Mucosa of rectum (tissue), 2 donors: ENCODE measurements around the gene KLHL1.
"Not testable (repeated sequence)": the region's sequence is repeated elsewhere in the genome, so short reads cannot be mapped to it uniquely, and the experiment has no call there.

Experiments
- H3K27ac ChIP-seq, 2 donors: one replicate each; pipeline ENCODE4 v1.7.0; 2013; ENCODE audit warnings: inconsistent platforms in 2 of 2, low read depth in 2 of 2, low read length in 2 of 2
- H3K27me3 ChIP-seq, 2 donors: one replicate each; pipeline ENCODE4 v1.7.0; 2013; ENCODE audit warnings: low read length in 2 of 2; ENCODE audit not compliant: control insufficient read depth in 2 of 2, insufficient read depth in 2 of 2
- H3K36me3 ChIP-seq, 2 donors: one replicate each; pipeline ENCODE4 v1.7.0; 2013; ENCODE audit warnings: low read length in 2 of 2; ENCODE audit not compliant: control insufficient read depth in 2 of 2, insufficient read depth in 2 of 2
- H3K4me1 ChIP-seq, 2 donors: one replicate each; pipeline ENCODE4 v1.7.0; 2013; ENCODE audit warnings: low read length in 2 of 2, mild to moderate bottlenecking in 1 of 2; ENCODE audit not compliant: control insufficient read depth in 2 of 2, insufficient read depth in 2 of 2
- H3K4me3 ChIP-seq, 2 donors: one replicate each; pipeline ENCODE4 v1.7.0; 2013; ENCODE audit warnings: low read length in 2 of 2
- H3K9ac ChIP-seq, 2 donors: one replicate each; pipeline ENCODE4 v1.7.0; 2013; ENCODE audit warnings: low read length in 2 of 2, low read depth in 1 of 2, mild to moderate bottlenecking in 1 of 2
- H3K9me3 ChIP-seq, 2 donors: one replicate each; pipeline ENCODE4 v1.7.0; 2013; ENCODE audit warnings: low read length in 2 of 2; ENCODE audit not compliant: control insufficient read depth in 2 of 2
- donor health status: healthy.
- donor health status: Normal muscosa, but diverticular disease.

Gene KLHL1, protein sequence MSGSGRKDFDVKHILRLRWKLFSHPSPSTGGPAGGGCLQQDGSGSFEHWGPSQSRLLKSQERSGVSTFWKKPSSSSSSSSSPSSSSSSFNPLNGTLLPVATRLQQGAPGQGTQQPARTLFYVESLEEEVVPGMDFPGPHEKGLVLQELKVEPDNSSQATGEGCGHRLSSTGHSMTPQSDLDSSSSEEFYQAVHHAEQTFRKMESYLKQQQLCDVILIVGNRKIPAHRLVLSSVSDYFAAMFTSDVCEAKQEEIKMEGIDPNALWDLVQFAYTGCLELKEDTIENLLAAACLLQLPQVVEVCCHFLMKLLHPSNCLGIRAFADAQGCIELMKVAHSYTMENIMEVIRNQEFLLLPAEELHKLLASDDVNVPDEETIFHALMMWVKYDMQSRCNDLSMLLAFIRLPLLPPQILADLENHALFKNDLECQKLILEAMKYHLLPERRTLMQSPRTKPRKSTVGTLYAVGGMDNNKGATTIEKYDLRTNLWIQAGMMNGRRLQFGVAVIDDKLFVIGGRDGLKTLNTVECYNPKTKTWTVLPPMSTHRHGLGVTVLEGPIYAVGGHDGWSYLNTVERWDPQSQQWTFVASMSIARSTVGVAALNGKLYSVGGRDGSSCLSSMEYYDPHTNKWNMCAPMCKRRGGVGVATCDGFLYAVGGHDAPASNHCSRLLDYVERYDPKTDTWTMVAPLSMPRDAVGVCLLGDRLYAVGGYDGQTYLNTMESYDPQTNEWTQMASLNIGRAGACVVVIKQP

DNA sequence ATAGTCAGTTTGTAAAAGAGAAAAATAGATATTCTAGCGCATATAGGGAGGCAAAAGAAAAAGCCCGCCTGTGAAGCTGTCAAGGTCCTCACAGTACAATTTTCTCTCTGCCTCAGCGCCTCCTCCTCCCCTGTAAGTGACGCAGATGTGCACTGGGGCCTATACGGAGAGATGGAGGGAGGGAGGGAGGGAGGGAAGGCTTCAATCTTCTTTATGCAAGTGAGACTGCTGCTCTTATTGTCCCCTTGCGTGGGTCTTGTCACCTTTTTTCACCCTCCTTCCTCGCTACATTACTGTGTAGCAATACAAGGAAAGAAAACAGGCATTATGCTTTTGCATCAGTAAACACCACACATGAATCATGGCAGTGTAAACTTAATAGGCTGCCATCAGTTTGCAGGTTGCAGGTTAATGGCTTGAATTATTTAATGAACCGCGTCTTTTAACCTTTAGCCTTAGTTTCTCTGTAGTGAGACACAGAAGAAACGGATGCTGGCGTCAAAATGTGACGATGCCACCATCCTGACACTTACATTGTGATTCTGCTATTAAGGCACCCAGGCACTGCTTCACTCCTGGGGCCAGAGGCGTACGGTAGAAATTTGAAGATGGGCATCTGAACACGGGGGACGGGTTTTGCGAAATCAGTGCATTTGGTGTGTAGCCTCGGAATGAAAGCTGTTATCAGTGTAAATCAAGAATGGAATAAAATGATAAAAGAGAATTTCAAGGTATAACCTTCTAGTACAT, at the start of gene KLHL1:
Gene KLHL1 (minus strand): TSS at position 97 of the 750 bp plus-strand sequence. CDS start 753 bp downstream, outside the sequence.
- H3K27me3 ChIP-seq, result peaks cover 0 to 2% of the 10 kb centered on the region in 2 donors
- H3K4me1 ChIP-seq, result no peaks in the 10 kb centered on the region
- no peaks in the 10 kb centered on the region for H3K36me3 ChIP-seq
- H3K9ac ChIP-seq, result no peak within 1 kb of the TSS
- no peak within 1 kb of the TSS for H3K4me3 ChIP-seq
- no peak within 1 kb of the TSS for H3K27ac ChIP-seq
- H3K9me3 ChIP-seq, result no peaks in the 10 kb centered on the region

DNA sequence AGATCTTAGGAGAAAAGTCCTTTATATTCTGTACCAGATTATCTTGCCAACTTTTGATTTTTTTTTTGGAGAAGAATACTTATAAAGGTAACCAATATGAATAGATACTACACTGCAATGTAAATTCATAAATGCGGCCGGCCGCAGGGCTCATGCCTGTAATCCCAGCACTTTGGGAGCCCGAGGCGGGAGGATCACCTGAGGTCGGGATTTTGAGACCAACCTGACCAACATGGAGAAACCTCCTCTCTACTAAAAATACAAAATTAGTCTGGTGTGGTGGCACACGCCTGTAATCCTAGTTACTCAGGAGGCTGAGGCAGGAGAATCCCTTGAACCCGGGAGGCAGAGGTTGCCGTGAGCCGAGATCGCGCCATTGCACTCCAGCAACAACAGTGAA, 34.4 kb upstream of the KLHL1 start:
- H3K27ac ChIP-seq, H3K9ac ChIP-seq, H3K36me3 ChIP-seq, H3K4me1 ChIP-seq, H3K4me3 ChIP-seq, H3K9me3 ChIP-seq, H3K27me3 ChIP-seq: not testable (repeated sequence)

DNA sequence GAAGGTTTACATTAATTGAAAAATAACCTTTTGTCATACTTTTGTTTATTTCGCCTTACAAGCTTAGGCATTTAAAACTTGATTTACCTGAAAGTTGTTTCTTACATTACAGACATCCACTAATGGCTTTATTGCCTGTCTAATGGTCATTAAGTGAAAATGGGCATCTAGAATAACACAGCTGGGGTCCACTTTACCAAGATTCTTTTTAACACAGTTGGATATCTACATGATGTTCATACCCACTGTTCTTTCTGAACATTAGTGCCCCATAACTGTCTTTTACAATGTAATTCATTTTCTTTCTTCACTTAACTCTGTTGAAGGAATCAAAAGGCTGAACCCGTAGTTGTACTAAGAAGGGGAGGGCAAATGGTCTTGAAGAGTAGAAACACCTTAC, 19.8 kb upstream of the KLHL1 start:
- Histone ChIP-seq H3K9ac (no peak overlapping the region), H3K4me1 (no peaks in the 10 kb centered on the region), H3K27ac (no peak overlapping the region), H3K4me3 (no peak overlapping the region), H3K9me3 (no peaks in the 10 kb centered on the region), H3K36me3 (no peaks in the 10 kb centered on the region), H3K27me3 (no peaks in the 10 kb centered on the region)

DNA sequence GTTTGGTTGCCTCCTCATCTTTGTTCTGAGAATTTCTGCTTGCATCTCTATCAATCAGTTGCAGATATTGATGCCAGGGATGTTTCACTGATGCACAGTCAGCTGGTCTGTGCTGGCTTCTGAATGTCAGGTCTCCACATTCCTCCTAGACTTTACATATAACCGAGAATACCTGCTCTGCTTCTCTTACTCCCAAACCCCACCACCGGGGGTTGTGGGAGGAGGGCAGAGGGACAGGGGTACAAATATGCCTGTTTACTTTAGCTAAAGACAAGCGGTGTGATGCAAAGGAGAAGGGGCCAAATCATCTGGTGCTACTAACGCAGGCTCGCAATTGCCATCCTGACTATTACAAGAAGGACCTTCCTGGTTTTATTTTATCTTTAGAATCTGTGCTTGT, 17.4 kb upstream of the KLHL1 start:
- no peak overlapping the region for H3K9ac ChIP-seq
- no peaks in the 10 kb centered on the region for H3K27me3 ChIP-seq
- H3K36me3 ChIP-seq, result no peaks in the 10 kb centered on the region
- H3K4me3 ChIP-seq, result no peak overlapping the region
- no peak overlapping the region for H3K27ac ChIP-seq
- no peaks in the 10 kb centered on the region for H3K9me3 ChIP-seq
- H3K4me1 ChIP-seq, result no peaks in the 10 kb centered on the region

DNA sequence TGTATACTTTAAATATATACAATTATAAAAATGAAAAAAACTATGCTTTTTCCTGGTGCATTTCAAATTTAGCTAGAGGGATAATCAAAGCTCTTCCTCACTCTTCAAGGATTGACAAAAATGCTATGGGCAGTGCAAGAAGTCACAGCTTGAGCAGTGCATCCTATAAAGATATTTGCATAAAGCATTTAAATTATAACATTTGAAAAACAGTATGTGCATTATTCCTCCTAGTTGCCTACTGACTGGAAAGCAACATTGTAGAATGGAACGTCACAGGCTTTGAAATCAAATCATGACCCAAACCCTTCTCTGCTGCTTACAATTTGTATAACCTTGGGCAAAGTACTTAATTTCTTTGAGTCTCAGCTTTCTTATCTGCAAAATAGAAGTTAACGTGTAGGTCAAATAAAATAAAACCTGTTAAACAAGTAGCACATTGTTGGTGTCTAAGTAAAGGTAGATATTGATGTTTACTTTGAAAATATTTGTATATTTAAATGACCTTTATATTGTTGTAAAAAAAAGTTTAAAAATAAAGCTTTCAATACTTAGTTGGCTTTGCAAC, 9.2 kb upstream of the KLHL1 start:
- no peaks in the 10 kb centered on the region for H3K27me3 ChIP-seq
- H3K27ac ChIP-seq, result no peak overlapping the region
- no peaks in the 10 kb centered on the region for H3K4me1 ChIP-seq
- H3K4me3 ChIP-seq, result no peak overlapping the region
- H3K9ac ChIP-seq, result no peak overlapping the region
- no peaks in the 10 kb centered on the region for H3K36me3 ChIP-seq
- no peaks in the 10 kb centered on the region for H3K9me3 ChIP-seq

DNA sequence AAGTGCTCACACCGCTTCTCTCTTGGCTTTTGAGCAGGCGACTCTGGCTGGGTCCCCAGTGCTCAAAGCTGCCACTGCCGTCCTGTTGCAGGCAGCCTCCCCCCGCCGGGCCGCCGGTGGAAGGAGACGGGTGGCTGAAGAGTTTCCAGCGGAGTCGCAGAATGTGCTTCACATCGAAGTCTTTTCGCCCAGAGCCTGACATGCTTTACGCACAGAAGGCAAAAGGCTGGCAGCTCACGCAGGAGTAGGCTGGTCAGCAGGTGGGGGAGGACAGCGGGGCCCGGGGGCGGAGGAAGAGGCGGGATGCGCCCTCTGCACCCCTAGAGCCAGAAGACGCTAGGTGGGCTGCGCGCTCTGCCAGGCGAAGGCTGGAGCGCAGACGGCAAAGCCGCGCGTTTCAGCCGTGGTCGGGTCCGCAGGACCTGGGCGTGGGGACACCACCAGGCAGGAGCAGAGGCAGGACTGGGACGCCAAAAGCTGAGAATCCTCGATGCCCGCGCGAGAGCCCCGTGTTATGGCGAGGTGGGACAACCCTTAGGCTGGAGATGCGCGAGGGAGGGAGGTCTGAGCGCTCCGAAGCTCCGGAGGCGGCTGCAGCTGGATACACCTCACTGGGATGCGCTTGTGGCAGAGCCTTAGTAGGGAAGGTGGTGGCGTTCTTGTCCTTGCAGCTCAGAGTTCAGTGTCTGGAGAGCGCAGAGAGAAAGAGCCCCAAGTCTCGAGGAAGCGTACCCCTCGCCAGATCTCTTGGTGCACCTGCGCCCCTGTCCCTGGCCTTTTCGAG, 562 bp downstream of the KLHL1 start, which contains the start of gene ATXN8OS:
Gene ATXN8OS (plus strand): TSS at position 329 of the 784 bp plus-strand sequence.
- H3K4me3 ChIP-seq, result no peak within 1 kb of the TSS

DNA sequence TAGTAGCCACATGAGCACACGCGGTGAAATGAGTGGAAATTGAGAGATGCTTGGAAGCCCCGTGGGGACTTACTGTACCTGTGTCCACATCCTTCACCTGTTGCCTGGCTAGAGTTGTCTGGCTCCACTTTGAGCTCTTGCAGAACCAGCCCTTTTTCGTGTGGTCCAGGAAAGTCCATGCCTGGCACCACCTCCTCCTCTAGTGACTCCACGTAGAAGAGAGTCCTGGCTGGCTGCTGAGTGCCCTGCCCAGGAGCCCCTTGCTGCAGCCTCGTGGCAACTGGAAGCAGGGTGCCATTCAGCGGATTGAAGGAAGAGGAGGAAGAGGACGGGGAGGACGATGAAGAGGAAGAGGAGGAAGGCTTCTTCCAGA, 1.1 kb downstream of the KLHL1 start:
- H3K27me3 ChIP-seq, result peaks cover 0 to 2% of the 10 kb centered on the region in 2 donors
- H3K9ac ChIP-seq, result no peak overlapping the region
- H3K9me3 ChIP-seq, result no peaks in the 10 kb centered on the region
- H3K4me1 ChIP-seq, result no peaks in the 10 kb centered on the region
- no peaks in the 10 kb centered on the region for H3K36me3 ChIP-seq
- no peak overlapping the region for H3K4me3 ChIP-seq
- no peak overlapping the region for H3K27ac ChIP-seq

More for the DNA sequence above, 562 bp downstream of the KLHL1 start, which contains the start of gene ATXN8OS:
- no peaks in the 10 kb centered on the region for H3K9me3 ChIP-seq
- no peak within 1 kb of the TSS for H3K27ac ChIP-seq
- H3K36me3 ChIP-seq, result no peaks in the 10 kb centered on the region
- H3K27me3 ChIP-seq, result peaks cover 0 to 2% of the 10 kb centered on the region in 2 donors
- no peaks in the 10 kb centered on the region for H3K4me1 ChIP-seq
- H3K9ac ChIP-seq, result no peak within 1 kb of the TSS

DNA sequence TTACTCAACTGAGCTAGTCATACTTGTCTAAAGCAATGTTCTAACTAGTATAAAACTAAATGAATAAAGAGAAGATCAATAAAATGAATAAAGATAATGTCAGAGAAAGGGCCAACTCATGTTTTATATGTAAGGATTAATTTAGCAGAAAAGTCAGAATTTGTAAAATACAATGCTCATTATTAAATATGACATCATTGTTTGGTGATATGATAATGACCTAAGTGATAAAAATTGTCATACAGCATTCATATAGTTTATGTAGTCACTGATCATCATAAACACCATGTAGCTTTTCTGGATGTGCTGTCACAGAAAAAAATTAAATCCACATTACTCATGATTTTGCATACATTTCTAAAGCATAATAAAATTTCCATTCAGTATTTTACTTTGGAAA, 3.8 kb downstream of the KLHL1 start:
- Histone ChIP-seq H3K9ac (no peak overlapping the region), H3K9me3 (no peaks in the 10 kb centered on the region), H3K27ac (no peak overlapping the region), H3K4me3 (no peak overlapping the region), H3K4me1 (no peaks in the 10 kb centered on the region), H3K27me3 (peaks cover 0 to 2% of the 10 kb centered on the region in 2 donors), H3K36me3 (no peaks in the 10 kb centered on the region)

DNA sequence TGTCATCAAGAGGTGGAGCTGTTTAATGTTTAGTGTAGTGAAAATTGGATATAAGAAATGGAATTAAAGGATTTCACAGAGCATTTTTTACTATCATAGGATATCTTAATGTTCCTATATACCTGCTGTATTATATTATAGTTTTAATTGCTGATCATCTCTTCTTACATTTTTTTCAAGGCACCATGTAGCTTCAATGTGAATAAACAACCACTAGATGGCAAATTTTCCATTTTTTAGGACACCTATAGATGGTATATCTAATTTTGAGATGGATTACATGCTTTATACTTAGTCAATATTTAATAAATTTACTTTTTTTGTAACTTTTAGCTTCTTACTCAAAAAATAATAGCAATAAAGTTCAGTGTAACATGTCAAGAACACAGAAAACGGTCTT, 9.6 kb downstream of the KLHL1 start:
- no peak overlapping the region for H3K27ac ChIP-seq
- H3K36me3 ChIP-seq, result no peaks in the 10 kb centered on the region
- no peaks in the 10 kb centered on the region for H3K27me3 ChIP-seq
- no peaks in the 10 kb centered on the region for H3K4me1 ChIP-seq
- no peak overlapping the region for H3K9ac ChIP-seq
- no peak overlapping the region for H3K4me3 ChIP-seq
- no peaks in the 10 kb centered on the region for H3K9me3 ChIP-seq
